PFSK-1 (cell line): ENCODE results near the gene GMPR.

Experiments
- POLR2AphosphoS5 ChIP-seq: IDR thresholded peaks from 2 replicates; pipeline ENCODE4 v1.6.1; 2012; ENCODE audit warnings: low read depth, mild to moderate bottlenecking, control low read depth, low read length, moderate library complexity
- SIN3A ChIP-seq: IDR thresholded peaks from 2 replicates; pipeline ENCODE4 v1.6.1; 2012; ENCODE audit warnings: mild to moderate bottlenecking, low read length, moderate library complexity, borderline replicate concordance; ENCODE audit not compliant: insufficient read depth

DNA sequence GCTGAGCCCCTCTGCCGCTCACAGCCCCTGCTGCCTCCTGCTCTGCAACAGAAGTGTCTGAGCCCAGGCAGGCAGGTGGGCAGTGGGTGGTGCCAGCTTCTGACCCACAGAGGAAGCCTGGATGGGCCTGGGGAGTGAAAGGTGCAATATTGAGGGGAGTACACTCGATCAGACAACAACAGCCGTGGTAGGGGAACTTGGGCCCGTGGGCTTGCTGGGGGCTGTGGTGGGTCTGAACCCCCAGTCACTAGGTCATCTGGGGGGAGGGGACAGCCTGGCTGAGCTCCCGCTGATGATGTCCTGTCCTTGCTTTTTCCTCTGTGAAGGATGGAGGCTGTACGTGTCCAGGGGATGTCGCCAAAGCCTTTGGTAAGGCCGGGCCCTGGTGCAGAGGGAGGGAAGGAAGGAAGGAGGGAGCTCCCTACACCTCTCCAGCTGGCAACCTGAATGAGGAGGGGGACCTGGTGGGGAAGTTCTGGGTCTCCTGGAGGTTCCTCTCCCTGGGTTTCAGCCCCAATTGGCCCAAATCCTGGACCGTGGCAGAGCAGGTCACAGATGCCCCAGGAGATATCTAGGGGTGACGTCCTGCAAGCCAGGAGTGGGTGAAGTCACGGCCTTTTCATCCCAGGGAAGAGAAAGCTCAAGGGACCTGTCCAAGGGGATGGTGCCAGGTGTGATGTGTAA, 47.2 kb downstream of the GMPR start:
- TF ChIP-seq SIN3A (no peak), POLR2AphosphoS5 (no peak)
